T47D (cell line): ENCODE measurements around the gene ANKRD1.
"Not testable (repeated sequence)": the region's sequence is repeated elsewhere in the genome, so short reads cannot be mapped to it uniquely, and the experiment has no call there.

Experiments used
- DNase-seq, 2 experiments: peaks; one replicate each; pipeline versions ENCODE4 v3.0.0 to v3.0.0-alpha.2; 2011 to 2012; ENCODE audit warnings: low read depth in 1 of 2, low spot score in 1 of 2
- JUND ChIP-seq: IDR thresholded peaks from 2 replicates; pipeline ENCODE4 v1.6.1; 2012; ENCODE audit warnings: low read depth
- in situ Hi-C: cut with HindIII; loops from 2 replicates; pipeline ENCODE4 v1.10.0; 2016; ENCODE audit warnings: low sequenced_read_pairs, low pct_unique_long_range_greater_than_20kb

Gene ANKRD1

GRCh38 chr10:90947030-90947960 is 26.4 kb upstream of the ANKRD1 start:
- in situ Hi-C loops: no loop called here
- peak in 1 of 2 experiments; percentile 30 for DNase-seq
- TF ChIP-seq JUND: no peak

- in situ Hi-C loops: no loop called here
- no peak for TF ChIP-seq JUND
- no peak for DNase-seq
Observed at GRCh38 chr10:90945491-90946070, 24.7 kb upstream of the ANKRD1 start.

DNA sequence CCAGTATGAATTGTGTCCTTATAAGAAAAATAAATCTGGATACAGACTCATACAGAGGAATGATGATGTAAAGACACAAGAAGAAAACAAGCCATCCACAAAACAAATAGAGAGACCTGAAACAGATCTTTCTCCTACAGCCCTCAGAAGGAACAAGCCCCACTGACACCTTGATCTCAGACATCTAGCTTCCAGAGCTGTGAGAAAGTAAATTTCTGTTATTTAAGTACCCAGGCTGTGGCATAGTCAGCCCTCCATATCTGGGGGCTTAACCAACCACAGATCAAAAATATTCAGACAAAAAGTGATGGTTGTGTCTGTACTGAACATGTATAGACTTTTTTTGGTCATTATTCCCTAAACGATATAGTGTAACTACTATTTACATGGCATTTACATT is 23.9 kb upstream of the ANKRD1 start:
- no peak for TF ChIP-seq JUND
- DNase-seq: no peak
- in situ Hi-C loops: no loop called here

GRCh38 chr10:90942980-90943379 is 22.1 kb upstream of the ANKRD1 start:
- DNase-seq, in situ Hi-C loops: not testable (repeated sequence)

DNA sequence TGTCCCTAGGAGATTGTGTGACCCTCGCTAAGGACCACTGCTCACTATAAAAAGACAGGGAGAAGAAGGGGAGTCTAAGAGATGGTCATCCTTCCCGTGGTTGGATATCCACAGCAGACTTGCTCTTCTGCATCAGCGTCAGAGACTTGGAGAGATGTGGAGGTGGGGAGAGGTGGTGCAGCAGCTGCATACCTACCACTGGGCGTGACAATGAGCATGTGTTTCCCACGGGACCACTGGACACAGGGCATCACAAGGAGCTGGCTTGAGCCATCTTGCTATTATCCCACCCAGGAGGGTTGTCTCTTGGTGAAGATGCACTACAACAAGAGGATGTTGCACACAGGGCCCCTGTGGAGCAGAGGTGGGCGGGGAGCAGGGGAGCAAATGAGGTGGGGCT is 18.8 kb upstream of the ANKRD1 start:
- no peak for DNase-seq
- TF ChIP-seq JUND: no peak
- in situ Hi-C loops: no loop called here

GRCh38 chr10:90939116-90939515 is 18.2 kb upstream of the ANKRD1 start:
- TF ChIP-seq JUND: no peak
- in situ Hi-C loops: no loop called here

GRCh38 chr10:90937645-90938258 is 16.9 kb upstream of the ANKRD1 start:
- in situ Hi-C loops: no loop called here
- TF ChIP-seq JUND: no peak
- no peak for DNase-seq

More at GRCh38 chr10:90939116-90939515, 18.2 kb upstream of the ANKRD1 start:
- DNase-seq: no peak

DNA sequence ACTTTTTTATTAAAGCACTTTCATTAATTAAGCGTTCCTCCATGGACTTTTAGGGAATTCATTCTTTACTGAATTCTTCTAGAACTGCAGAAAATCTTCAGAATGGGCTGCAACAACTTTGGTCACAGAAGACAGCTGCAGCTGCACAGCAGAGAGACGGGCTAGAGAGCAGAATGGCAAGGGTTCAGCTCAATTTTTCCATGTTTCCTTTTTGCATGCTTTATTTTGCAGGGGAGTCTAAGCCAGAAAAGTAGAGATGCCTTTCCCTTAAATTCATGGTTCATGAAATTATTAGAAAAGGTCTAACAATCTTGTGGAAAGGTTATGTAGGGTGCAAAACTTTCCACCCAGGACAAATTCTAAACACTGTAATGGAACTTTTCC is 15.4 kb upstream of the ANKRD1 start:
- in situ Hi-C loops: no loop called here
- DNase-seq: no peak
- TF ChIP-seq JUND: no peak

DNA sequence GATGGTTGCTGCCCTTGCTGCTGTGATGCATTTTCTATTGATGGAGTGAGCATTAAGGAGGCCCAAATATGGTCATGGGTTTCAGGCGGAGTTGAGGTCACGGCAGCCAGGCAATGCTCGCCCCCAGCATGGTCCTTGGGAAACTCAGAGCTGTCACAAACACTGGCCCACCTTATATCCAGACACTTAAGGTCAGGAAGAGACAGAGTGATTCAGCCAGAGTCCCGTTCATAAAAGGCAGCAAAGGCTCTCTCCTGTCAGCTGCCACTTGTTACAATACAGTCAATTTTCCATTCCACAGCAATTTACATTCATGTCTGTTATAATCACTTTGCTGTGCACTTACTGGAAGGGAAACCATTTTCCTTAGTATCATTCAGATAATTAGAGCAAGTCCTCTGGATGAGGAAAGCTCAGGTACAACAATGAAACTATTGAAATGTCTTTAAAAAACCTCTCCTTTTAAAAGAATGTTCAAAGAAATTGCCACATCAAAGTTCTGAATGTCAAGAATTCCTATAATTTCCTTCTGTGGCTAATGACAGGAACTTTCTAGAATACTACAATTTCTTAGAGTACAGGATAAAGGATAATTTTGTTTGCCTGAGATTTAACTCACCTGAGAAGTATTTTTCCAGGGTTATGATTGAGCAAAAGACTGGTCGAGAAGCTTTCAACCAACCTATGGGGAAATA is 14.8 kb upstream of the ANKRD1 start:
- no peak for DNase-seq
- in situ Hi-C loops: no loop called here
- TF ChIP-seq JUND: no peak

DNA sequence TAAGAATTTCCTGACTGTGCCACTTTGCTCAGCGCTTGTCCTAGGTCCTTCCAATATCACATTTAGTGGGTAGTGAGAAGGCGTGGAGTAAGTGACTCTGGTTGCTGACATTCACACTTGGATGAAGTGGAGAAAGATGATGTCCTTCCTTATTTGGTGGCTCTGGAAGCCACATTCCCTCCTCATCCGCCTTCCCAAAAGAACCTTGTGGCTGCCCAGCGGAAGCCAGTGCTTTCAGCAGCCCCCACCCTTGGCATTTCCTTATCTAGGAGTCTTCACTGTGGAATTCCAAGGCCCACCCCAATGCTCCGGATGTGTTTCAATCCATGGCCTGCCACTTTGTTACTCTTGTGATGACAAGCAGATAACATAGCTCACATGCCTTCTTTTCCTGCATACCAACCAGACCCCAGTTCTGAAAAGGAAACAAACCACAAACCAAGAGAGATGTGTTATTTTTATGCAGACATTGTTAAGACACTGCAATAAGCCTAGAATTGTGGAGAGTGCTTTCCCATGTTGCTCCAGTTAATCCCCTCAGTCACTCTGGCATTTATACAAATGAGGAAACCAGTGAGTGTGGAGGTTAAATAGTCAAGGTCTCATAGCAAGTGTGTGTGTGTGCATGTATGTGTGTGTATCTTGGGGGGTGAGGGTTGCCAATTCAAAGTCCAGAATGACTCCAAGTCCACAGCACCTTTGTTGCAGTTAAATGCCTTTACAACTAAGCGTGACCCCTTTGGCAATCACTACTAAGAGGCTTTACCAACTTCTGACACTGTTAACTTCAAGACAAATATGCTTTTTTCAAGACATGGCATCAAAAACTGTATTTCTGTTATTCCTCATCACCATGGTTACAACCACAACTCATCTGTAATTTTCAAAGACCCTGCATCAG is 10.3 kb upstream of the ANKRD1 start:
- no peak for DNase-seq
- in situ Hi-C loops: no loop called here

GRCh38 chr10:90930070-90930837 is 9.4 kb upstream of the ANKRD1 start:
- in situ Hi-C loops: no loop called here
- no peak for TF ChIP-seq JUND
- peak; percentile 8 to 46 for DNase-seq

More for the DNA sequence above, 10.3 kb upstream of the ANKRD1 start:
- no peak for TF ChIP-seq JUND
